ENCODE measurements around the gene C5. TPM values are rescaled to one million over a fixed set of nuclear protein-coding genes. Genes with fewer than 3 reads are reported as not detected.

The C5 gene
- total RNA-seq, 4 donors from 2014 or later = 3.2 to 13.2 (median 6.8) TPM

DNA sequence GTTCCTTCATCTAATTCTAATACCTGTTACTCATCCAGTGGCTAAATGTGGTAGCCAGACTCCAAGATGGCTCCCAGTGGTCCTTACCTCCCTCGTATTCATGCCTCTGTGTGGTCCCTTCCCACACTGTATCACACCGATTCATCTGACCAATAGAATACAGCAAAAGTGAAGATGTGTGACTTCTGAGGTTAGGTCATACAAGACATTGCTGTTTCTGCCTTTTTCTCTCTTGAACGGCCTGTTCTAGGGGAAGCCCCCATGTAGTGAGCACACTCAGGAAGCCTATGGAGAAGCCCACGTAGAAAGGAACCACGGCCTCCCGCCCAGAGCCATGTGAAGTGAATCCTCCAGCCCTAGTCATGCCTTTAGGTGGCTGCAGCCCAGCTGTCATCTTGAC lies 9.4 kb upstream of the C5 start:
- DNase-seq (ENCODE audit: low spot score in 2 of 2) = no peak
- H3K4me3 ChIP-seq = no peak overlapping the region
- no peaks in the 10 kb centered on the region for H3K27me3 ChIP-seq
- H3K36me3 ChIP-seq = no peaks in the 10 kb centered on the region
- H3K27ac ChIP-seq = no peak overlapping the region
- 90% methylated on average over 6 of the region's 6 CpGs for WGBS
- peaks cover 9% of the 10 kb centered on the region for H3K4me1 ChIP-seq
- TF ChIP-seq POLR2AphosphoS5 (IDR thresholded peaks at IDR 0.05) (no peak), EP300 (IDR thresholded peaks at IDR 0.05) (no peak), POLR2A (IDR thresholded peaks at IDR 0.05) (no peak)
- TF ChIP-seq, protein P1, sequence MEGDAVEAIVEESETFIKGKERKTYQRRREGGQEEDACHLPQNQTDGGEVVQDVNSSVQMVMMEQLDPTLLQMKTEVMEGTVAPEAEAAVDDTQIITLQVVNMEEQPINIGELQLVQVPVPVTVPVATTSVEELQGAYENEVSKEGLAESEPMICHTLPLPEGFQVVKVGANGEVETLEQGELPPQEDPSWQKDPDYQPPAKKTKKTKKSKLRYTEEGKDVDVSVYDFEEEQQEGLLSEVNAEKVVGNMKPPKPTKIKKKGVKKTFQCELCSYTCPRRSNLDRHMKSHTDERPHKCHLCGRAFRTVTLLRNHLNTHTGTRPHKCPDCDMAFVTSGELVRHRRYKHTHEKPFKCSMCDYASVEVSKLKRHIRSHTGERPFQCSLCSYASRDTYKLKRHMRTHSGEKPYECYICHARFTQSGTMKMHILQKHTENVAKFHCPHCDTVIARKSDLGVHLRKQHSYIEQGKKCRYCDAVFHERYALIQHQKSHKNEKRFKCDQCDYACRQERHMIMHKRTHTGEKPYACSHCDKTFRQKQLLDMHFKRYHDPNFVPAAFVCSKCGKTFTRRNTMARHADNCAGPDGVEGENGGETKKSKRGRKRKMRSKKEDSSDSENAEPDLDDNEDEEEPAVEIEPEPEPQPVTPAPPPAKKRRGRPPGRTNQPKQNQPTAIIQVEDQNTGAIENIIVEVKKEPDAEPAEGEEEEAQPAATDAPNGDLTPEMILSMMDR (IDR thresholded peaks at IDR 0.05) = no peak
- no peaks in the 10 kb centered on the region for H3K9me3 ChIP-seq

DNA sequence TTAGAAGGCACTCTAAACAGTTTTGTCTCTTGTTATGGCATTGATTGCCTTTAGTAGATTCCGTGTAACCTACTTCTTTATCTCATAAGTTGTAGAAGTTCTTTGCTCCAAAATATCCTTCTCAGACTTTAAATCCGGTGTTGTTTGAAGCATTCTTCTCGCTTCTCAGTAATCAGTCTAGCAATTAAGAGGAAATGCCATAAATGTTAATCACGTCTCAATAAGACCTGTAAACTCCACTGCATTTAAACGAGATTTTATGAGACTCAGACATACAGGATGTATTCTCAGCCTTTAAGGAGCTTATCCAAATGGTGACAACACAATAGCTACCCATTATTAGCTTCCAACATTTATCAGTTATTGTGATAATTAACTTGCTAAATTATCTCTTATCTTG lies 7.7 kb upstream of the C5 start:
- DNase-seq (ENCODE audit: low spot score in 2 of 2) = no peak
- H3K27ac ChIP-seq = no peak overlapping the region
- H3K4me3 ChIP-seq = no peak overlapping the region
- no peak for TF ChIP-seq POLR2A (IDR thresholded peaks at IDR 0.05)
- no peak for TF ChIP-seq EP300 (IDR thresholded peaks at IDR 0.05)
- TF ChIP-seq POLR2AphosphoS5 (IDR thresholded peaks at IDR 0.05) = no peak
- TF ChIP-seq, protein P1 (IDR thresholded peaks at IDR 0.05) = no peak
- 88% methylated on average over 5 of the region's 5 CpGs for WGBS
- no peaks in the 10 kb centered on the region for H3K27me3 ChIP-seq
- H3K4me1 ChIP-seq = peaks cover 9% of the 10 kb centered on the region
- H3K36me3 ChIP-seq = no peaks in the 10 kb centered on the region
- H3K9me3 ChIP-seq = no peaks in the 10 kb centered on the region

DNA sequence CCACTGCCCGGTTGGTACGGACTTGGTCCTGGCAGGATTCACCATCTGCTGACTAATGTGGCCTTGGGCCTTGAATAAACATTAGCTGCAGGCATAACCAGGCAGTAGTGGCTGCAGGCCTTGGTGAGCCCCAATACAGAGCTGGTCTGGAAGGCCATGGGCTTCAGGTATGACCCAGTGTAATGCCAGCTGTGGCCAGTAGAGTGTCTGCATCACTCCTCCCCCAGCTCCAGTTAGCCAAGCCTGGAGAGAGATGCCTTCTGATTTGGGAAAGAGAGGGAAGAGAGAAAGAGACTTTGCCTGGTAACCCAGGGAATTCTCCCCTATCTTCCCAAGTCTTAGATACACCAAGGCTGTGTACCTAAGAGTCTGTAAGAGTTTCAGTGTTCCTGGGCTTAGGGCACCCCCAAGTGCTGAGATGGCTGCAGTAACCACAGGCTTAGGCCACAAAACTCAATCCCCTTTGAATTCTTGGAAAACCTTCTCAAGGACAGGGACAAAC lies 5.6 kb upstream of the C5 start:
- H3K27me3 ChIP-seq = no peaks in the 10 kb centered on the region
- H3K27ac ChIP-seq = no peak overlapping the region
- no peak overlapping the region for H3K4me3 ChIP-seq
- peaks cover 9% of the 10 kb centered on the region for H3K4me1 ChIP-seq
- no peaks in the 10 kb centered on the region for H3K9me3 ChIP-seq
- WGBS = 91% methylated on average over 2 of the region's 2 CpGs
- no peaks in the 10 kb centered on the region for H3K36me3 ChIP-seq
- no peak for TF ChIP-seq POLR2A (IDR thresholded peaks at IDR 0.05)
- TF ChIP-seq POLR2AphosphoS5 (IDR thresholded peaks at IDR 0.05) = no peak
- no peak for TF ChIP-seq EP300 (IDR thresholded peaks at IDR 0.05)
- TF ChIP-seq, protein P1 (IDR thresholded peaks at IDR 0.05) = peak in 1 of 2 donors; percentile 28
- DNase-seq (ENCODE audit: low spot score in 2 of 2) = no peak

DNA sequence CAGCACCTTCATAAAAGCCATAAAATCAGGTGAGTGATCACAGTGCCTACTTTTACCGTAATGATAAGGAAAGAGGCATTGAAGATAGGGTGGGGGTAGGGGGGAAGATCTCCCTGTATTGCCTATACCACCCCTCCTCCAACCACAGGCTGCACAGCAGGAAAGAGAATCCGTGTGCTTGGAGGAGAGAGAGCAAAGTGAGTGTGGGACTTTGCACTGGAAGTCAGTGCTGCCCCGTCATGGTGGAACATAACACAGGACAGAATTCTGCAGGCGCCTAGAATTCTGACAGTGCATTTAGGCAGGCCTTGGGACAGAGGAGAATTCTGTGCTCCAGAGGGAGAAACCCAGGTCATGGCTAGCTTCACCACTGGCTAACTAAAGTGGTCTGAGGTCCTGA lies 3.5 kb upstream of the C5 start:
- no peaks in the 10 kb centered on the region for H3K36me3 ChIP-seq
- no peak for TF ChIP-seq POLR2A (IDR thresholded peaks at IDR 0.05)
- TF ChIP-seq EP300 (IDR thresholded peaks at IDR 0.05) = no peak
- TF ChIP-seq, protein P1 (IDR thresholded peaks at IDR 0.05) = no peak
- TF ChIP-seq POLR2AphosphoS5 (IDR thresholded peaks at IDR 0.05) = no peak
- WGBS = 64% methylated on average over 4 of the region's 4 CpGs
- no peaks in the 10 kb centered on the region for H3K4me1 ChIP-seq
- H3K27me3 ChIP-seq = no peaks in the 10 kb centered on the region
- no peak overlapping the region for H3K27ac ChIP-seq
- no peak for DNase-seq (ENCODE audit: low spot score in 2 of 2)
- no peak overlapping the region for H3K4me3 ChIP-seq
- H3K9me3 ChIP-seq = no peaks in the 10 kb centered on the region

DNA sequence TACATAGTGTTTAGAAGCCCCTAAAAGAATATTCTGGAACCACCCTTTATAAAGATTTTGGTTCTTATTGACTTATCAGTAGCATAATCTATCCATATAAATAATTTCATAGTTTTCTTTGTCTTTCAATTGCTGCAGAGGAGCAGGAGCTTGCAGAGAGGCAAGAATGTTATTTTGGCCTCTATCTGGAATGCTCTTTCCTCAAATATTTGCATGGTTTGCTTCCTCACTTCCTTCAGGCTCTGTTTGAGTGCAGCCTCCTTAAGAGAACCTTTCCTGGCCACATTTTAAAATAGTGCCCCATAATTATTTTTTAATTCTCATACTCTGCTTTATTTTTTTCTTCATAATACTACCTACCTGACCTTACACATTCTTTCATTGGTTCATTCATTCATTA lies 1.5 kb downstream of the C5 start:
- Histone ChIP-seq H3K4me3 (no peak overlapping the region), H3K4me1 (no peaks in the 10 kb centered on the region), H3K9me3 (no peaks in the 10 kb centered on the region), H3K36me3 (no peaks in the 10 kb centered on the region), H3K27me3 (no peaks in the 10 kb centered on the region), H3K27ac (no peak overlapping the region)
- TF ChIP-seq, protein P1 (IDR thresholded peaks at IDR 0.05) = no peak
- TF ChIP-seq POLR2AphosphoS5 (IDR thresholded peaks at IDR 0.05) (no peak), POLR2A (IDR thresholded peaks at IDR 0.05) (no peak), EP300 (IDR thresholded peaks at IDR 0.05) (no peak)
- no peak for DNase-seq (ENCODE audit: low spot score in 2 of 2)
